Measurements from ENCODE around the gene RNLS. TPM values are rescaled to one million over a fixed set of nuclear protein-coding genes. Genes with fewer than 3 reads are reported as not detected.
"Not testable (repeated sequence)": the region's sequence is repeated elsewhere in the genome, so short reads cannot be mapped to it uniquely, and the experiment has no call there.

Gene RNLS
- polyA plus RNA-seq, 5 donors, result 4.3 to 7.0 (median 5.2) TPM

DNA sequence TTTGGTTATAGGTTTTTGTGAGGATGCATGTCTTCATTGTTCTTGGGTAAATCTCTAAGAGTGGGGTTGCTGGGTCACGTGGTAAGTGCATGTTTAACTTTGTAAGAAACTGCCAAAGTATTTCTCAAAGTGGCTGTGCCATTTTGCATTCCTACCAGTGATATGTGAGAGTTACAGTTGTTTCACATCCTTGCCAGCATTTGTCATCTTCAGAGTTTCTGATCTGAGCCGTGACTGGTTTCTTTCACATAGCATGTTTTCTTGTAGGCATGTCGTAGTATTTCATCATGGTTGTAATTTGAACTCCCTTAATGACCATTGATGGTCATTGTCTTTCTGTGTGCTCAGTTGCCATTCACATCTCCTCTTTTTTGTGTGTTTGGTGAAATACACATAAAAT, 286.0 kb downstream of the RNLS start:
- DNase-seq, result no peak

DNA sequence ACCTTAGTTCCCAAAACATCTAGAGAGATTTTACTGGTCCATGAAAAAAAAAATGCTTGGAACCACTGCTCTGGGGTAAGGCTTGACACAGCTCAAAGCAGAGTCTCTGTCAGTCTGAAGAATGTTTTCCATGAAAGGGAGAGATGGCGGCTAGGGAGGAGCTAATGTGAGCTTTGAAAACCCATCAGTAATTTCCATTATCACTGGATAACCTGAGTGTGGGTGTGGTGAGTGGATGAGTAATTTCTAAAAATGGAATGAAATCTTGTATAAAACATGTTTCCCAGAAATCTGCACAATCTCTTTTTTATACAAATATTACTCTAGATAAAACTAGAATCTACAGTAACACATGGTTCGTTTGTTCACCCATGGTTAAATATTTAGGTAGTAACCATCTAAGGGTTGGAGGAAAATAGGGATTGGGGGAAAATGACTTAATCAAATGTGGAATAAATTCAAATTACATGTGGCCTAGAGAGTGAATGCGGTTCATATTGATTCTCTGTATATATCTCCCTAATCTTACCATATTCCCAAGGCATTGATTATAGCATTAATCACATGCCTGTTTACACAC, 289.4 kb downstream of the RNLS start:
- DNase-seq, result no peak

DNA sequence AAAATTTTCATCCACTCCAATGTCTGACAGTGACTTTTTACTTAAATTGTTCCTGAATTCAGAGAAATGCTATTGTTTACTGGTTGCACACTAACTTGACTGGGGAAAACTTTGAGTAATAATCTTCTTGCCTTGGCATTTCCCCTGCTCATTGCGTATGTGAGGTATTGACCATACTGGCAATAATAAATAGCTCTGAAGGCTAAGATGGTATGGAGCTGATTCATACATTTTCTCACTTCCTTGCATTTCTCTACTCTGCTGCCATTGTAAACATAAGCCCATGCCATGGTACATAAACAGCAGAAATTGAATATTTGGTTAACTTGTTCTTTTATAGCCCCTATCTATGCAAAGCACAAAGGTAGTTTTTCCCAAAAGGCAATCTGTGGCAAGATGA, 290.0 kb downstream of the RNLS start:
- DNase-seq, result no peak

DNA sequence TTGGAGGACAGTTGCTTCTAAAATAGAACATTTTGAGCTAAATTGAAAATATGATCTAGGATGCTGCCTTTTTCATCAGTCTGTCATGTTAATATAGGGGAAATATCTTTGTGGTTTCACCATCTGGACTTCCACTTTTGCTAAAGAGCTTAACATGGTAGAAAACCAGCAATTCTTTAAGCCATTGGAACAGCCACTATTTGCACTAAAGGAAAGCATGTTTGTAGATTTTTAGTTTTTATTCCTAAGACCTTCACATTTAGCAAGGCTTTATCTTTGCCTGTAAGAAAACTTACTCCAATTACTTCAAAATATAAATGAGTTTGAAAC, 291.0 kb downstream of the RNLS start:
- DNase-seq, result no peak

DNA sequence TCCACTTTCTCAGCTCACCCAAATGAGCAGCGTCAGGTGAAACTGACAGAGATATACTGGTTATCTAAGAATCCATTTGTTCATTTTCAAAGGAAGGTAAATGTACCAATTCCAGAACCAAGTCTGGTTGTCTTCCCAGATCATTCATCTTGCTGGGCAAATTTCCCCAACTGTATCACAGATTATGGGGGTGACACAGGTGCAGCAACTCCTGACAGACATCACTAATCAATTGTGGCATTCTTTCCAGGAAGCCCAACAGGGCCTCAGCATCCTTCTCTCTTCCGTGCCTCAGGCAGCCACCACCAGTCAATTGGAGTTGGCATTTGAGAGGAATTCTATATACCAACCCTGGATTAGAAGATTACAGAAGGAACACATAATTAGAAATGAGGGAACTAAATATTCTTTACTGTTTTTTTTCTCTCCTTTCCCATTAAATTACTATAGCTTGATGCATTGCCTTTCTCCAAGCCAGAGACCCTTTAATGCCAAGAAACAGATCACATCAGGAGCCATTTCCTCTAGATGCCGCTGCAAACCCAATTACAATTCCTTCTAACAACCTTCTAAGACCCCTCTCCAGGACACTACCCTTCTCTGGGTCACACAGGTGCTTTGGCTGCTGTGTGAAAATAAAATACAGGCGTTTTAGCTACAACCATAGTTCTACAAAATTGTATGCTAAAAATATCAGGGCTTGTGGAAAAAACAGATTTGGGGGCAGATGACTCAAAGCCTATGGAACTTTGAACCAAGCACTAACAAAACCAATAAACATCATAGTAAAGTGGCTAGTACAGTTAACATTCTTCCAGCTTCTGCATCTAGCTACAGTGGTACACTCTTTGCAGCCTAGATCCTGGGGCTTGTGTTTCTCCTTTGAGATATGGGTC, 291.6 kb downstream of the RNLS start:
- no peak for DNase-seq

DNA sequence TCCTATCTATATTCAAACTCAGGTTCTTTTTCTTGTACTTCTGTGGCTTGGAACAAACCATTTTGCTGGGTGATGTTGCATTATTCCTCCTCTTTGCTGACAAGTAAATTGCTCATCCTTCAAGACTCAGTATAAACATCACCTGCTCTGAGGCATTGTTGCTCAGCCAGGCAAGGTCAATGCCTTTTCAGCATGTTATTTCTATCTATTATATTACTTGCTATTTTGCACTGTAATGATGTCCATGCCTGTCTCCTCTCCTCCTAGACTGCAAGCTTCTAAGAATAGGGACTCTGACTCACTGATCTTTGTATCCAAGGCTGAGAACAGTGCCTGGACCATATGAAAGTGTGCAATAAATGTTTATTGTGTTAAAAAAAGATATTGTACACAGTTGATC, 293.8 kb downstream of the RNLS start:
- DNase-seq, result no peak

DNA sequence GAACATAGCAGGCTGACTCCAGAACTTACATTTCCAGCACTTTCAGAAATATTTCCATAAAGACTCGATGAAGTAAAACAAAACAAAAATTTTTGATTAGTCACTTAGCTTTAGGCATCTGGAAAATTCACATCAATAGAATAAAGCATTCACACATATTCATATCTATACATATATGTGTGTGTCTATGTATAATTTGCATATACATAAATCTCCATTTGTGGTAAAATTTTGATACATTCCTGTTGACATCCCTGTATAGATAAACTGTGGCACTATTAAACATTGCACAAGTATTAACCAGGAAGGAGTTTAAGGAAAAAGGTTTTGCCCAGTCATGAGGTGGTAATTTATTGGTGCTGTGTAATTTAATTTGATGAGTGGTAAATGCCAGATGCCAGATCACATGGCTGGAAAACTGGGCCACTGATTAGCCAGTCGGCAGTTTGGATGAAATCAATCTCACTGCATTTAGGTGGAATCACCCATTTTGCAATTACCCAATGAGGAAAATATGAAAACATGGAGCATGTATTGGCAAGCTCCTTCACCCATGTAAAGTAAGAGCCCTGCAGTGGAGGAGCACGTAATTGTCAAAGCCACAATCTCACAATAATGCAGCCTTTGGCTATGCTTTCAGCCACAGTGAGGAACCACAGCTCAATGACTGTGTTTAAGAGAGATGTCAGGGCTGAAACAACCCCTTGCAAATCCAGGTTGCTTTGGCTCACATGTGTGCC, 294.6 kb downstream of the RNLS start:
- no peak for DNase-seq

DNA sequence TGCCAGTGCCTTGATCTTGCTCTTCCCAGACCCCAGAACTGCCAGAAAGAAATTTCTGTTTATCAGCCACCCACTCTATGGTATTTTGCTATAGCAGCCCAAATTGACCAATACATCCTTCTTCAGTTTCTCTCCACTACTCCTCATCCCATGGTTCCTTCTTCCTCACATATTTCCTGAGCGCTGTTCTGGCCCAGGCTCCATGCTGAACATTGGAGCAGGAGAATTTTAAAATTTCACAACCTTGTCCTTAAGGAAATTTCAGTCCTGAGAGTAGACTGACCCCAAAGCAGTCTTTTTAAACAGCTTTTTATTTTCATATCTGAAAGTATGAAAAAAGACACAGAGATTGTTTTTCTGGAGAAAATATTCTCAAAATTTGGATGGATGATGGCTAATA, 297.1 kb downstream of the RNLS start:
- DNase-seq, result no peak

DNA sequence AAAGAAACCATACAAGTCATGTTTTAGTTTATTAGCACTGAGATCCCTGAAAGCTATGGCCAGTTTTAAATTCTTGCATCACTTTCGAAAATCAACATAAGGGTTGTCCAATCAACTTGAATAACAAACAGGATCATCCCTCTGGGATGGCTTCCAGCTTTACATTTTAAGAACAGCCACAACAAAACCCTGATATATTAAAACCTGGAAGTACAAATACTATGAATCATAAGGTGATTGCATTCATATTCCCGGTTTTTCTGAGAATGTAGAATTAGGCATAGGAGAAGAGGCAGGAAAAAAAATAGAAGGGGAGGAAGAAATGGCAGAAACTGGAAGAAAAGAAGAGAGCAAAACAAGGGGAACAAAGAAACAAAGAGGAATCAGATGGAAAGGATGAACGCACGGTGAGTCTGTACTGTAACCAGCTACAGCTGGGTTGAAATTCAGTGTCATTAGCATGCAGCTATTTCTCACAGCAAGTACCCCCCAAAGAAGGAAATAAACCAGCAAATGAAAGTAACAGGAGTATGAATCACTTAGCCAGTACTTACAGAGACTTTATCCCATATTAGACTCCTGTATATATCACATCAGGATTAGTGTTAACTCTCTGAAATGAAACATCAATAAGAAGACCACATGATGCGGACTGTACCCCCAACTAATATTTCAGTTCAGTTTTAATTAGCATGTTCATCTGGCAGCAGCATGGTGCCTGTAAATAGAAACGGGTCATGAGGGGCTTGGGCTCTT, 301.3 kb downstream of the RNLS start:
- no peak for DNase-seq

DNA sequence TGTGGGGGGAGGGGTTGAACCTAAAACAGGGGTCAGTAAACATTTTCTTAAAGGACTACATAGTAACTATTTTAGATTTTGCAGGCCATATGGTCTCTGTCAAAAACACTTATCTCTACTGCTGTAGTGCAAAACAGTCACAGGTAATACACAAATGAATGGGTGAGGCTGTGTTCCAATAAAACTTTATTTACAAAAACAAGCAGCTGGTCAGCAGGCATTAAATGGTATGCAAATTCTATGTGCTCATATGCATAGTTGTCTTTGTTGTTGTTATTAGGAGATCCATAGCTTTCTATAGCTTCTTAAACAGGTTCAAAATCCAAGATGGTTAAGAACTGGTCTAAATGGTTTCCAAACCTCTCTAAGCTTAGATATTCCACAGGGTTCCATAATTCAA, 302.6 kb downstream of the RNLS start:
- no peak for DNase-seq

DNA sequence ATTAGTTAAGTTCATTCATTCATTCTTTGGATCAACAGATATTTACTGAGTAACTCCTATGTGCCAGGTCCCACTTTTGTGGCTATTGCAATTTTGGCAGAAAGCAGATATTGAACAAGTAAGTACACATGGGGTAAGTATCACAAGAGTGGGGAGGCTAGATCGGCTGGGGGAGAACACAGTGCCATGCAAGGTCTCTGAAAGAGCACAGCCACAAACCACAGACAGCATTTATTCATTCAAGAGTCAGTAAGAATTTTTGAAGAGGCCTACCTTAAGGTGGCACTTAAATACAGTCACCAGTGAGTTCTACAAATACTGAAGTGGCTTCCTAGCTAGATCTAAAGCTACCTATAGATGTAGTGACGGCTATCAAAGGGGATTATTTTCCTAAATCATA, 304.2 kb downstream of the RNLS start:
- no peak for DNase-seq

DNA sequence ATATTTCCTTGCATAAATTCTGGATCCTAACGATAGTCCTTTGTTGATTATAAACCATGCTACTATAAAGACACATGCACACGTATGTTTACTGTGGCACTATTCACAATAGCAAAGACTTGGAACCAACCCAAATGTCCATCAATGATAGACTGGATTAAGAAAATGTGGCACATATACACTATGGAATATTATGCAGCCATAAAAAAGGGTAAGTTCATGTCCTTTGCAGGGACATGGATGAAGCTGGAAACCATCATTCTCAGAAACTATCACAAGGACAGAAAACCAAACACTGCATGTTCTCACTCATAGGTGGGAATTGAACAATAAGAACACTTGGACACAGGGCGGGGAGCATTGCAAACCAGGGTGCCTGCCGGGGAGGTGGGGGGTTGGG, 306.2 kb downstream of the RNLS start:
- DNase-seq, result not testable (repeated sequence)

DNA sequence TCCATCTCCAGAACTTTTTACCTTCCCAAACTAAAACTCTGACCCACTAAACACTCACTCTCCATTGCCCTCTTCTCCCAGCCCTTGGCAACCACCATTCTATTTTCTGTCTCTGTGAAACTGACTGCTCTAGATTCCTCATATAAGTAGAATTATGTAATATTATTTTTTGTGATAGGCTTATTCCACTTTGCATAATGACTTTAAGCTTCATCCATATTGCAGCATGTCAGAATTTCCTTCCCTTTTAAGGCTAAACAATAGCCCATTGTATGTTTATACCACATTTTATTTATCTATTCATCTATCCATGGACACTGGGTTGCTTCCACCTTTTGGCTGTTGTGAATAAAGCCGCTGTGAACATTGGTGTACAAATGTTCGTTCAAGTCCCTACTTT, 308.8 kb downstream of the RNLS start:
- no peak for DNase-seq

DNA sequence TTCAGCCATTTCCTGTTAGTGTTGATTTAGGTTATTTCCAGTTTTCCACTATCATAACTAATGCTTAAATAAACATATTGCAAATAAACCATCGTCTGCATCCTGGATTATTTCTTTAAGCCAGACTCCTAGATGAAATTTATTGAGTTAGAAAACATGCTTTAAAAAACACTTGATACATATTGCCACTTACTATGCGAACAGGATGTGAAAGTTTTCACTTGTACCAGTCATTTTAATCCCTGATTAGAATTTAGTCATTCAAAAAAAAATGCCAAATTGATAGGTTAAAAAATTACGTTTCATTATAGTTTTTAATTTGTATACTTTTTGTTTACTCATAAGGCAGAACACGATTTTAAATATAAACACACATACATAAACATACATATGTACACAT, 309.6 kb downstream of the RNLS start:
- no peak for DNase-seq

DNA sequence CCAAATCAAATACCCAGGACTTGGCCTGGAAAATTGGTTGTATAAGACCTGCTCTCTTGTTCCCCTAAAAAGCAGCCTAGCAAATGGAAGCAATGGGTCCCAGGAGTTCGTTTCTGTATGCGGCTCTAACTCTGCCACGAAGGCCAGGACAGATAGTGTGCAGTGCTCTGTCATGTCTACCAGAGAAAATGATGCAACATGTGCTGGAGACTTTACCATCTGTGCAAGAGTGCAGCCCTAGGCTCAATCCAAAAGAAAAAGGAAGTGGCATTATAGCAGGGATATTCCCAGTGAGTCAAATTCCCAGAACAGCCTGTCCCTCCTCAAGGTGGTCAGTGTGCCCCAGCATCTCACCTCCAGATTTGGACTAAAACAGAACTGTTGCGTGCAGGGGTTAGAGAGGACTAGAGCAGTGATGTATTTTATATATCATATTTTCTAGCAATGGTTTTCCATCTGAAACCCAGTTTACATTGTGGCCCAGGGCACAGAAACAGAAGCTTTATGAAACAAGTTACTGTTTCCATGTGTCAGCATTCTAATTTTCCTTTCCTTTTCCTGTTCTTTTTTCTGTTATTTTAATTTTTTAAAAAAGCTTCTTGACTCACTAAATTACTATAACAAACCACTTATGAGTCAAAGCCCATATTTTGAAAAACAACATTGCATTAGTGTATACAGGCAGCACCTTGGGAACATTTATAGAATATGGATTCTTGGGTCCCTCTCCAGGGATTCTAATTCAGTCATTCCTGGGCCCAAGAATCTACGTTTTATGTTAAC, 311.2 kb downstream of the RNLS start:
- no peak for DNase-seq

DNA sequence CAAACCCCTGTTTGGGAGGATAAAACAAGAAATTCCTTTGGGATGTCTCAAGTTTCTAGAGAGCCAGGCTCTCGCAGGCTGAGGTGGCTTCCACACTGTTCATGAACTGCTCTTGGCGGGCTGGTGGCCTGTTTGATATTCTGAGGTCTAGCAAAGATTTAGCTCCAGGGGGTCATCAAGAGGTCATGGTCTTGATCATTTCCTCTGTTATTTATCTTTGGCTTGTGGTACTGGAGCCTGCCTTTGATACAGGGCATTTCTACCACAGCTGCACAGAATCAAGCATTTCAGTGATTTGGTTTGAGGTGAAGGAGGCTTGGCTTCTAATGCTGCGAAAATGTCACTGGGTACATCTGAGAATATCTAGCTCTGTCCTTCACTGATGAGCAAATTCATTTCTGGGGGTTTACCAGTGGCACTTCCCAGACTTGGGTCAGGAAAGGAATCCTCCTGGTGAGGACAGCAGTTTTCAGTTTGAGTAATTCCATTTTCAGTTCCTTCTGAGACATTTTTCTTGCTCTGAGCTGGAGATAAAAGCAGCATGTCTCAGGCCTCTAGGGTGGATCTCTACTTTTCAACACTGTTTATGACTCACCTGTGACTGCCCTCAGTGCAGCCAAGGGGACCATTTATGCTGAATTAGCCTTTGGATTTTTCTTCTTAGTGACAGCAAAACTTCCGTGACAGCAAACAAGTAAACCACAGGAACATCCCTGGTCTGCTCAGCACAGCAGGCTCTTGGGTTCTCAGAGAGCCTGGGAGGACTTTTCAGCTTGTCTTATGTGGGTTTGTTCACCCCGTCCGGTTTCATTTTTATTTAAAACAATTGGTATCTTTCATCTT, 312.0 kb downstream of the RNLS start:
- no peak for DNase-seq

DNA sequence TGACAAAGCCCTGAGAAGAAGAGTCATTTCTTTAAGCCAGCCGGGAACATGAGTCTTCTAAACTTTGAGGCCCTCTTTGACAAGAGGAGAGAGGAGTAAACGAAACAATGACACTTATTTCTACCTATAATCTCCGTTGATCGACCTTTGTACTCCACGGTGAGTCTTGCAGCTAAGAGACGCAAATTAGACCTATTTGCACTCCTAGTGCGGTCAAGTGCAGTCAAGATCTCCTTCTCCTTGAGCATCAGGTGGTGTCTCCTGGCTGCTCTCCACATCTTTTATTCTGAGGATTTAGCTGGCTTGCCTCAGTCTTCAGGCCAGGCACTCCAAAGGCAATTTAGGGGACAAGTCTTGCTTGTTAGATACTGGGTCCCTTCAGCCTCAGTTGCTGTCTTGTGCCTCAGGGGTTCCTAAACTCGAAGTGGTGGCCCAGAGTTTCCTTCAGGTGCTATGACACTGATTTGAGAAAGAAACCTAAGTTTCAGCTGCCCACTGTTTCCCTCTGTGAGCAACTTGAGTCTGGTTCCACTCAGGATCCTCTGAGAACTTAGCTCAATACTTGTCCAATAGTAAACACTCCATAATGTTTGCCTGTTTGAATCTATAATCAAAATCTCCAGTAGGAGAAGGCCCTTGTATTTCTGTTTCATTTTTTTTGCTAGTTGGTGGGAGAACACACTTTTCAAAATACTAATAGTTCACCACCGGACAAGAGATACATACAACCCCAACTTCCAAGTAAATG, 312.9 kb downstream of the RNLS start:
- DNase-seq, result no peak

DNA sequence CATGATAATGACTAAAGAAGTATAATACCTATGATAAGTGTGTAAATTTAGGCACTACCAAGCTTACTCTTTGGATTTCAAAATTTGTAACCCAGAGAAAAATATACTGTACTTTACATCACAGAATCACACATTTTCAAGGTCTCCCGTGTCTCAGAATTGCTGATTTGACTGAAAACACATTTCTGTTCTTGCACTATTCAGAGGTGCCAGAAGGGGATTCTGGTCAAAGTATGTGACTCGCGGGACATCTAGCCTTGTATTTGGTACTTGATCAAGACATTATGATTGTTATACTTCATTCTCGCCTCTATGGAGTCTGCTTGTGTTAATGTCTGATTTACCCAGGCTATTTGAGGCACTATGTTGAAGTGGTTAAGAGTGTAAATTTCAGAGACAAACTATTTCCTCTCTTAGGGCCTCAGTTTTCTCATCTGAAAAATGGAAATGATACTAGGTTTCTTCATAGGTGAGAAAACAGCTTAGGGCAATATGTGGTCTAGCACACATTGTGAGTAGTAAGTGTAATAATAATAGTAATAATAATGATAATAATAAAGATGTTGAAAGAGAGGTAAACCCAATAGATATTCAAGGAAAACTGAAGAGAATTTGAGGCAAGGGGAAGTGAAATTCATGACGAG, 320.4 kb downstream of the RNLS start:
- DNase-seq, result no peak

DNA sequence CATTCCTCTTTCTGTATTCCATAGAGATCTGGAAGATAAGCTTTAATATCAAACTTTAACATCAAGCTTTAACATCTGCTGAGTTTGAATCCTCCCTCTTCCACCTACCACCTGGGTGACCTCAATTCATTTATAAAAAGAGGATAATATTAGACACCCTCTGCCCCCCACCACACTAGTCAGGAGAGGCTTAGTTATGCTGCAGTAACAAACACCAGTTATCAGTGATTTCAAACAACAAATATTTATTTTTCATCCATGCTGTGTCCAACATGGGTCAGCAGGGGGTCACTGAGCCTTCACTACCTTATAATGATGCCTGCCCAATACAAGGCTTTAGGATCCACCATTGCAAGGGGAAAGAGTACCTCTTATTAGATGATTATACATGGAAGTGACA, 322.0 kb downstream of the RNLS start:
- no peak for DNase-seq

All from right lung (tissue), 5 donors.